ENCODE results near the gene DDX56. TPM values are rescaled to one million over a fixed set of nuclear protein-coding genes. Genes with fewer than 3 reads are reported as not detected.

The DDX56 gene
- total RNA-seq, 1 experiment from 2014 or later, result 147 TPM

- no peak for ATAC-seq
- POLR2A ChIA-PET, result interaction anchor here (0.5 to 0.6 kb wide), 2 partner anchors 251 to 682 kb away, joined by 4 to 11 read pairs; no protein-coding TSS in a partner anchor
- no peak for DNase-seq (ENCODE audit: low read depth, low spot score)
- H3K4me3 ChIP-seq (ENCODE audit: low read depth in 2 of 2, low read length in 2 of 2), result peak overlapping the region; percentile 62 to 95
- in situ Hi-C loops (cut with HindIII; ENCODE audit: low pct_unique_long_range_greater_than_20kb, low sequenced_read_pairs) (no loop called here), intact Hi-C loops (cut with micrococcal nuclease; ENCODE audit: unreplicated experiment) (no loop called here)
- H3K4me1 ChIP-seq (ENCODE audit: control insufficient read depth, insufficient read depth, low read length), result peaks cover 8% of the 10 kb centered on the region; the same call in 1 of the 2 replicates
- H3K9me3 ChIP-seq (ENCODE audit: control insufficient read depth, insufficient read depth, low read depth, low read length), result no peaks in the 10 kb centered on the region
- BruUV-seq (replicated peaks), result TSS peak; percentile 84
- no peaks in the 10 kb centered on the region for H3K36me3 ChIP-seq (ENCODE audit: control insufficient read depth, insufficient read depth, low read length)
- no peaks in the 10 kb centered on the region for H3K27me3 ChIP-seq (ENCODE audit: control insufficient read depth, insufficient read depth, low read length)
- peak overlapping the region; percentile 94 for H3K27ac ChIP-seq (ENCODE audit: low read length)
- TF ChIP-seq, protein P1, sequence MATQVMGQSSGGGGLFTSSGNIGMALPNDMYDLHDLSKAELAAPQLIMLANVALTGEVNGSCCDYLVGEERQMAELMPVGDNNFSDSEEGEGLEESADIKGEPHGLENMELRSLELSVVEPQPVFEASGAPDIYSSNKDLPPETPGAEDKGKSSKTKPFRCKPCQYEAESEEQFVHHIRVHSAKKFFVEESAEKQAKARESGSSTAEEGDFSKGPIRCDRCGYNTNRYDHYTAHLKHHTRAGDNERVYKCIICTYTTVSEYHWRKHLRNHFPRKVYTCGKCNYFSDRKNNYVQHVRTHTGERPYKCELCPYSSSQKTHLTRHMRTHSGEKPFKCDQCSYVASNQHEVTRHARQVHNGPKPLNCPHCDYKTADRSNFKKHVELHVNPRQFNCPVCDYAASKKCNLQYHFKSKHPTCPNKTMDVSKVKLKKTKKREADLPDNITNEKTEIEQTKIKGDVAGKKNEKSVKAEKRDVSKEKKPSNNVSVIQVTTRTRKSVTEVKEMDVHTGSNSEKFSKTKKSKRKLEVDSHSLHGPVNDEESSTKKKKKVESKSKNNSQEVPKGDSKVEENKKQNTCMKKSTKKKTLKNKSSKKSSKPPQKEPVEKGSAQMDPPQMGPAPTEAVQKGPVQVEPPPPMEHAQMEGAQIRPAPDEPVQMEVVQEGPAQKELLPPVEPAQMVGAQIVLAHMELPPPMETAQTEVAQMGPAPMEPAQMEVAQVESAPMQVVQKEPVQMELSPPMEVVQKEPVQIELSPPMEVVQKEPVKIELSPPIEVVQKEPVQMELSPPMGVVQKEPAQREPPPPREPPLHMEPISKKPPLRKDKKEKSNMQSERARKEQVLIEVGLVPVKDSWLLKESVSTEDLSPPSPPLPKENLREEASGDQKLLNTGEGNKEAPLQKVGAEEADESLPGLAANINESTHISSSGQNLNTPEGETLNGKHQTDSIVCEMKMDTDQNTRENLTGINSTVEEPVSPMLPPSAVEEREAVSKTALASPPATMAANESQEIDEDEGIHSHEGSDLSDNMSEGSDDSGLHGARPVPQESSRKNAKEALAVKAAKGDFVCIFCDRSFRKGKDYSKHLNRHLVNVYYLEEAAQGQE (IDR thresholded peaks at IDR 0.05; ENCODE audit: insufficient read depth in 1 of 2, low read depth in 2 of 2, low read length in 1 of 2), result 0 out of 4 replicates have a peak, but pooled peaks of 1 of the 2 experiments have one; percentile 33
- TF ChIP-seq CTCF (IDR thresholded peaks at IDR 0.05) (no peak), TCF7L2 (IDR thresholded peaks at IDR 0.05; ENCODE audit: low read depth, low read length) (peak; percentile 90)
- CTCF ChIA-PET, result no interaction called here
Observed at GRCh38 chr7:44607141-44608068, 33.7 kb upstream of the DDX56 start.

- BruUV-seq (replicated peaks), result no TSS peak
- Histone ChIP-seq H3K4me3 (ENCODE audit: low read depth in 2 of 2, low read length in 2 of 2) (peak within 1 kb of the TSS; percentile 62 to 95), H3K36me3 (ENCODE audit: control insufficient read depth, insufficient read depth, low read length) (no peaks in the 10 kb centered on the region), H3K27ac (ENCODE audit: low read length) (peak within 1 kb of the TSS; percentile 94), H3K4me1 (ENCODE audit: control insufficient read depth, insufficient read depth, low read length) (peaks cover 8% of the 10 kb centered on the region; the same call in 1 of the 2 replicates), H3K9me3 (ENCODE audit: control insufficient read depth, insufficient read depth, low read depth, low read length) (no peaks in the 10 kb centered on the region), H3K27me3 (ENCODE audit: control insufficient read depth, insufficient read depth, low read length) (no peaks in the 10 kb centered on the region)
- ATAC-seq (peak; percentile 99), DNase-seq (ENCODE audit: low read depth, low spot score) (peak; percentile 93)
- TF ChIP-seq CTCF (IDR thresholded peaks at IDR 0.05) (no peak), TCF7L2 (IDR thresholded peaks at IDR 0.05; ENCODE audit: low read depth, low read length) (peak; percentile 100), POLR2AphosphoS5 (IDR thresholded peaks at IDR 0.05; ENCODE audit: low read depth, low read length) (peak; percentile 97), SIN3A (IDR thresholded peaks at IDR 0.05; ENCODE audit: borderline replicate concordance, insufficient read depth, low read depth, low read length) (peak; percentile 96; the same call in 1 of the 2 replicates)
- TF ChIP-seq, protein P1 (IDR thresholded peaks at IDR 0.05; ENCODE audit: insufficient read depth in 1 of 2, low read depth in 2 of 2, low read length in 1 of 2), result no peak
- POLR2A ChIA-PET, result interaction anchor here (0.5 kb wide), 1 partner anchor 681 kb away, joined by 11 read pairs; no protein-coding TSS in a partner anchor
- CTCF ChIA-PET, result interaction anchor here (0.6 kb wide), 2 partner anchors 14 to 26 kb away, joined by 3 to 13 read pairs; no protein-coding TSS in a partner anchor
- in situ Hi-C loops (cut with HindIII; ENCODE audit: low pct_unique_long_range_greater_than_20kb, low sequenced_read_pairs), result no loop called here
- intact Hi-C loops (cut with micrococcal nuclease; ENCODE audit: unreplicated experiment), result no loop called here
Observed at GRCh38 chr7:44606341-44607140, 32.8 kb upstream of the DDX56 start, which contains the start of gene OGDH. OGDH (plus strand) TSS chr7:44606627; CDS start chr7:44624344, 17,717 bp downstream.
